Esophagus squamous epithelium (tissue), 4 donors: ENCODE results near the gene R3HCC1L.

ENCODE experiments used
- CTCF ChIP-seq, 6 experiments: fragments of 450-650 bp in 4 of 6; fragments of 200-600 bp in 2 of 6; sonication (generic) in 2 of 6; IDR thresholded peaks; one replicate each; pipeline ENCODE4 v1.5.1; 2016 to 2019; ENCODE audit warnings: antibody characterized with exemption in 6 of 6, mild to moderate bottlenecking in 4 of 6, moderate library complexity in 4 of 6
- POLR2A ChIP-seq, 4 donors: fragments of 450-650 bp; IDR thresholded peaks; one replicate each; pipeline ENCODE4 v1.6.1; 2017; ENCODE audit warnings: antibody characterized with exemption in 4 of 4, mild to moderate bottlenecking in 4 of 4, moderate library complexity in 3 of 4

- no peak for TF ChIP-seq POLR2A (IDR thresholded peaks at IDR 0.05)
- TF ChIP-seq CTCF (IDR thresholded peaks at IDR 0.05), result no peak
Observed at GRCh38 chr10:98212196-98212595, 77.7 kb downstream of the R3HCC1L start.
